Esophagus squamous epithelium (tissue), 4 donors: Measurements from ENCODE around the gene OSCP1.

Experiments
- POLR2A ChIP-seq, 4 donors: fragments of 450-650 bp; IDR thresholded peaks; one replicate each; pipeline ENCODE4 v1.6.1; 2017; ENCODE audit warnings: antibody characterized with exemption in 4 of 4, mild to moderate bottlenecking in 4 of 4, moderate library complexity in 3 of 4
- TF ChIP-seq, protein P1 (sequence below), 6 experiments: fragments of 450-650 bp in 4 of 6; fragments of 200-600 bp in 2 of 6; sonication (generic) in 2 of 6; IDR thresholded peaks; one replicate each; pipeline ENCODE4 v1.5.1; 2016 to 2019; ENCODE audit warnings: antibody characterized with exemption in 6 of 6, mild to moderate bottlenecking in 4 of 6, moderate library complexity in 4 of 6

DNA sequence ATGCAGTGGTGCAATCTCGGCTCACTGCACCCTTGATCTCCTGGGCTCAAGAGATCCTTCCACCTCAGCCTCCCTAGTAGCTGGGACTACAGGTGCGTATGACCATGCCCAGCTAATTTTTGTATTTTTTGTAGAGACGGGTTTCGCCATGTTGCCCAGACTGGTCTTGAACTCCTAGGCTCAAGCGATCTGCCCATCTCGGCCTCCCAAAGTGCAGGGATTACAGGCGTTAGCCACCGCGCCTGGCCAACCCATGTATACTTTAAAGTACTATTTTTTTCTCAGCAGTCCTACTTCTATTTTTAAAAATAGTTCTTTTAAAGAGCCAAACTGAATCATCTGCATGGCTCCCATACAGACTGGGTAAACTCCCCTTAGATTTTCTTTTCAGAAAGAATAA is 68.0 kb downstream of the OSCP1 start:
- no peak for TF ChIP-seq POLR2A (IDR thresholded peaks at IDR 0.05)
- TF ChIP-seq, protein P1, sequence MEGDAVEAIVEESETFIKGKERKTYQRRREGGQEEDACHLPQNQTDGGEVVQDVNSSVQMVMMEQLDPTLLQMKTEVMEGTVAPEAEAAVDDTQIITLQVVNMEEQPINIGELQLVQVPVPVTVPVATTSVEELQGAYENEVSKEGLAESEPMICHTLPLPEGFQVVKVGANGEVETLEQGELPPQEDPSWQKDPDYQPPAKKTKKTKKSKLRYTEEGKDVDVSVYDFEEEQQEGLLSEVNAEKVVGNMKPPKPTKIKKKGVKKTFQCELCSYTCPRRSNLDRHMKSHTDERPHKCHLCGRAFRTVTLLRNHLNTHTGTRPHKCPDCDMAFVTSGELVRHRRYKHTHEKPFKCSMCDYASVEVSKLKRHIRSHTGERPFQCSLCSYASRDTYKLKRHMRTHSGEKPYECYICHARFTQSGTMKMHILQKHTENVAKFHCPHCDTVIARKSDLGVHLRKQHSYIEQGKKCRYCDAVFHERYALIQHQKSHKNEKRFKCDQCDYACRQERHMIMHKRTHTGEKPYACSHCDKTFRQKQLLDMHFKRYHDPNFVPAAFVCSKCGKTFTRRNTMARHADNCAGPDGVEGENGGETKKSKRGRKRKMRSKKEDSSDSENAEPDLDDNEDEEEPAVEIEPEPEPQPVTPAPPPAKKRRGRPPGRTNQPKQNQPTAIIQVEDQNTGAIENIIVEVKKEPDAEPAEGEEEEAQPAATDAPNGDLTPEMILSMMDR (IDR thresholded peaks at IDR 0.05) = no peak
